A549 (cell line): ENCODE data around the gene FSD1. TPM values are rescaled to one million over a fixed set of nuclear protein-coding genes. Genes with fewer than 3 reads are reported as not detected.

ENCODE experiments used
- ATAC-seq, 2 experiments: fragments of 200-7000 bp in 1 of 2; fragments of >200 bp in 1 of 2; cut with Nextera tagmentation in 1 of 2; cut with Tn5 transposase in 1 of 2; 3 replicates each; pipeline versions ENCODE4 v1.8.0 to v1.9.1; 2018 to 2020; ENCODE audit warnings: mild to moderate bottlenecking in 1 of 2, moderate library complexity in 1 of 2
- CTCF ChIA-PET: fragments of 300-600 bp; sonication (Branson Sonifier 250); formaldehyde crosslinking; extraction: SDS; loops from one replicate; lab custom pipeline; 2021; ENCODE audit warnings: antibody characterized with exemption, inconsistent platforms; lab: Yijun Ruan, JAX
- POLR2A ChIA-PET: fragments of 350-600 bp; formaldehyde crosslinking; extraction: SDS; loops from one replicate; lab custom pipeline; 2021; ENCODE audit warnings: antibody characterized with exemption, inconsistent platforms; lab: Yijun Ruan, JAX
- DNase-seq, 2 experiments: peaks; one replicate each; pipeline versions ENCODE4 v3.0.0 to v3.0.0-alpha.2; 2011 to 2016; ENCODE audit warnings: low read depth in 1 of 2, low spot score in 1 of 2
- FAIRE-seq: peaks from 2 replicates; lab custom pipeline; 2011; peaks lifted over from hg19 to GRCh38; lab: Jason Lieb, UNC
- H3K27ac ChIP-seq, 2 experiments: fragments of >200 bp; sonication (Bioruptor Twin); formaldehyde crosslinking; 3 replicates each; pipeline ENCODE4 v1.5.1; 2016 to 2017
- H3K4me1 ChIP-seq: fragments of >200 bp; sonication (Bioruptor Twin); formaldehyde crosslinking; 3 replicates; pipeline ENCODE4 v1.6.1; 2016
- H3K4me2 ChIP-seq: fragments of >200 bp; sonication (Bioruptor Twin); formaldehyde crosslinking; 3 replicates; pipeline ENCODE4 v1.6.1; 2016
- H3K4me3 ChIP-seq: fragments of >200 bp; sonication (Bioruptor Twin); formaldehyde crosslinking; 3 replicates; pipeline ENCODE4 v1.5.1; 2016
- H3K9me3 ChIP-seq: fragments of >200 bp; sonication (Bioruptor Twin); formaldehyde crosslinking; 3 replicates; pipeline ENCODE4 v1.6.1; 2016
- CEBPB ChIP-seq, 2 experiments: fragments of >200 bp in 1 of 2; sonication (Bioruptor Twin) in 1 of 2; formaldehyde crosslinking in 1 of 2; IDR thresholded peaks; 2 replicates each; pipeline ENCODE4 v1.6.1; 2012 to 2016
- EHMT2 ChIP-seq: fragments of 200-600 bp; sonication (generic); IDR thresholded peaks from 2 replicates; pipeline ENCODE4 v1.6.1; 2016; ENCODE audit warnings: antibody characterized with exemption, low read depth, mild to moderate bottlenecking, moderate library complexity
- FOSB ChIP-seq: fragments of 250-450 bp; sonication (Bioruptor Pico); IDR thresholded peaks from 2 replicates; pipeline ENCODE4 v1.5.0; 2020; ENCODE audit warnings: mild to moderate bottlenecking, moderate library complexity
- GATA3 ChIP-seq: IDR thresholded peaks from 2 replicates; pipeline ENCODE4 v1.6.1; 2012; ENCODE audit warnings: borderline replicate concordance
- HDAC2 ChIP-seq: fragments of 200-600 bp; sonication (generic); IDR thresholded peaks from 2 replicates; pipeline ENCODE4 v1.6.1; 2016
- HOXA7 ChIP-seq: fragments of 250-450 bp; sonication (Bioruptor Pico); IDR thresholded peaks from 2 replicates; pipeline ENCODE4 v1.5.0; 2020; ENCODE audit warnings: mild to moderate bottlenecking, moderate library complexity
- HOXB13 ChIP-seq: fragments of 250-450 bp; sonication (Bioruptor Pico); IDR thresholded peaks from 2 replicates; pipeline ENCODE4 v1.5.0; 2020; ENCODE audit warnings: low read depth, mild to moderate bottlenecking, moderate library complexity
- JUNB ChIP-seq: fragments of >200 bp; sonication (Bioruptor Twin); formaldehyde crosslinking; IDR thresholded peaks from 2 replicates; pipeline ENCODE4 v1.6.1; 2016
- MAFK ChIP-seq: fragments of 450-650 bp; IDR thresholded peaks from 2 replicates; pipeline ENCODE4 v1.6.1; 2014; ENCODE audit not compliant: partially characterized antibody
- PHF8 ChIP-seq: fragments of 200-600 bp; sonication (generic); IDR thresholded peaks from 2 replicates; pipeline ENCODE4 v1.6.1; 2016; ENCODE audit warnings: low read depth, mild to moderate bottlenecking, antibody characterized with exemption, moderate library complexity, borderline replicate concordance
- RFX5 ChIP-seq: fragments of 450-650 bp; IDR thresholded peaks from 2 replicates; pipeline ENCODE4 v1.7.1; 2014; ENCODE audit warnings: antibody characterized with exemption, mild to moderate bottlenecking, moderate library complexity
- RNF2 ChIP-seq: fragments of 200-600 bp; sonication (generic); IDR thresholded peaks from 2 replicates; pipeline ENCODE4 v1.6.1; 2016; ENCODE audit warnings: low read depth, mild to moderate bottlenecking, antibody characterized with exemption, moderate library complexity, borderline replicate concordance
- SREBF2 ChIP-seq: fragments of 450-650 bp; IDR thresholded peaks from 2 replicates; pipeline ENCODE4 v1.6.1; 2014; ENCODE audit warnings: mild to moderate bottlenecking, moderate library complexity
- ZNF302 ChIP-seq: fragments of 250-450 bp; sonication (Bioruptor Pico); IDR thresholded peaks from 2 replicates; pipeline ENCODE4 v1.9.0; 2021; ENCODE audit warnings: inconsistent platforms, mild to moderate bottlenecking, moderate library complexity
- WGBS: methylation state at CpG from one replicate; pipeline ENCODE4 v1.1.6; 2017; ENCODE audit errors: missing lambda C conversion rate; 5-methylcytosine and 5-hydroxymethylcytosine counted together
- polyA plus RNA-seq, 4 experiments: library from polyadenylated mRNA; depleted of rRNA in 3 of 4; stranded (reverse); fragments of >200 nt; fragmentation: RNase III in 1 of 4; extraction: RNeasy Plus Mini Kit Qiagen cat#74134 plus additional on column Dnase treatment in 1 of 4; gene quantifications; 2 replicates in 3 of 4; 3 replicates in 1 of 4; pipeline ENCODE4 v1.2.3, GENCODE V29; 2011 to 2017
- TF ChIP-seq, protein P1 (sequence below): fragments of >200 bp; sonication (Bioruptor Twin); formaldehyde crosslinking; IDR thresholded peaks from 2 replicates; pipeline ENCODE4 v1.6.1; 2016
- TF ChIP-seq, protein P2 (sequence below): IDR thresholded peaks from 2 replicates; pipeline ENCODE4 v1.6.1; 2012
- TF ChIP-seq, protein P3 (sequence below): fragments of 450-650 bp; IDR thresholded peaks from 2 replicates; pipeline ENCODE4 v1.6.1; 2014; ENCODE audit warnings: antibody characterized with exemption
- TF ChIP-seq, protein P4 (sequence below): fragments of >200 bp; sonication (Bioruptor Twin); formaldehyde crosslinking; IDR thresholded peaks from 3 replicates; pipeline ENCODE4 v1.6.1; 2016
- TF ChIP-seq, protein P5 (sequence below): fragments of >200 bp; sonication (Bioruptor Twin); formaldehyde crosslinking; IDR thresholded peaks from 3 replicates; pipeline ENCODE4 v1.5.1; 2016

The FSD1 gene
- polyA plus RNA-seq, 2 of the 4 experiments (the other 2 are of a cell fraction) = 3.5 to 13.2 TPM

DNA sequence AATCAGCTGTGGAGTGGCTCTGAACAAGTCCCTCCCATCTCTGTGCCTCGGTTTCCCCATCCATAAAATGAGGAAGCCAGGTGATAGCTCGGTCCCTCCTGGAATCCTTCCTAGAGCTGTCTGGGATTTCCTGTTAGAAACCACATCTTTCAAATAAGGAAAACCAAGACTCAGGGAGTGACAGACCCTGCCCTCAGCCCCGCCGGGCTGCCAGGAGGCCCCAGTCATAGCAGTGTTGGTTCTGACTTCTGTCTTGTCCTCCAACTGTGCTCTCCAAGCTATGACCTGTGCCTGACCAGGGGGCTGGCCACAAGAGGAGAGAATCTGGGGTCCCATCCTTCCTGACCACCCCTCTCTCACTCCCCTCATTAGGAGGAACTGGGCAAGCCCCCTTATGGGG, 26.4 kb upstream of the FSD1 start:
- Histone ChIP-seq H3K4me3 (no peak overlapping the region), H3K4me1 (peaks cover 2% of the 10 kb centered on the region; the same call in 1 of the 3 replicates), H3K9me3 (no peaks in the 10 kb centered on the region)
- ATAC-seq = 0 out of 6 replicates have a peak, but pooled peaks of 1 of the 2 experiments have one; percentile 17
- POLR2A ChIA-PET = no interaction called here
- TF ChIP-seq, protein P1, sequence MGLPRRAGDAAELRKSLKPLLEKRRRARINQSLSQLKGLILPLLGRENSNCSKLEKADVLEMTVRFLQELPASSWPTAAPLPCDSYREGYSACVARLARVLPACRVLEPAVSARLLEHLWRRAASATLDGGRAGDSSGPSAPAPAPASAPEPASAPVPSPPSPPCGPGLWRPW = no peak
- TF ChIP-seq RNF2 = no peak
- TF ChIP-seq GATA3 = no peak
- TF ChIP-seq ZNF302 (CRISPR knock-in tag) = no peak
- TF ChIP-seq, all 56 proteins: peak for 0
- Histone ChIP-seq H3K27ac (no peak overlapping the region), H3K4me2 (no peak overlapping the region)
- WGBS = 20% methylated on average over 2 of the region's 4 CpGs
- CTCF ChIA-PET = interaction anchor here (0.6 to 5.0 kb wide), 3 partner anchors 11 to 105 kb away, joined by 4 to 35 read pairs (median 8); no protein-coding TSS in a partner anchor
- DNase-seq = no peak
- no peak for FAIRE-seq

DNA sequence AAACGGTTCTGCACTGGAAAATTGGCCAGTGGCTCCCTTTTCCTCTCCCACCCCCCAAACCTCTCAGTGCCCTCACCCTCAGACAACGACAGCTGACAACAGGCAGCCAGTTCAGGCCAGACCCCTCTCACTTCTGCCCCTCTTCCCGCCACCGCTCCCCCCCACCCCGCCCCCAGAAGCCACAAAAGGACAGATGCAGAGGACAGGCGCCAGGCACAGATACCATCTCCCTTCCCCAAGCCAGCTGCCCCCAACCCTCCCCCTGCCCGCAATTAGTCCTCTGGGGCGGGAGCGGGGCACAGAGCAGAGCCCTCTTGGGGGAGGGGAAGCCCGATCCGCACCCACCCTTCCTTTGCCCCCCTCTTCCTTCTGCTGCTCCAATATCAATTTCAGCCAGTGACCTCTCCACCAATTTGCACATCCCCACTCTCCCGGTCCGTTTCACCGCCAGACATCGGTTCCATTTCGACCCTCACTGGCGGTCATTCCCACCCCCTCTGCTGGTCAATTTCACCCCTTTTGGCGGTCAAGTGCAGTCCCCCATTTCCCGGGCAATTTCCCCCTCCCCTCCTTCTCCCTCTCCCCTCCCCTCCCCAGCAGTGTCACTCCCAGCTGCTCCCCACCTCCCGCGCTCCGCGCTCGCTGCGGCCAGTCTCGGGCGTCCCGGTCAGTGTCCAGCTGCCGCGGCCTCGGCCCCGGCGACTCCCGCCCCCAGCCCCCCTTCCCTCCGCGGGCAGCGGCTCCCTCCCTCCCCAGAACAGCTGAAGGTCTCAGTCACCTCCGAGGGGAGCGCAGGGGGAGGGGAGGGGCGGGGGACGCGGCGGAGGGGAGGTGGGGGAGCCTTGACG, 25.8 kb upstream of the FSD1 start, which contains the start of gene SHD:
TSS of gene SHD (plus strand) at position 848 of the 848 bp plus-strand sequence. CDS start 798 bp downstream, outside the sequence.
- ChIA-PET POLR2A (no interaction called here), CTCF (interaction anchor here (0.6 to 5.0 kb wide), 4 partner anchors 12 to 106 kb away, joined by 4 to 35 read pairs (median 6); no protein-coding TSS in a partner anchor)
- Histone ChIP-seq H3K9me3 (no peaks in the 10 kb centered on the region), H3K4me1 (peaks cover 2% of the 10 kb centered on the region; the same call in 1 of the 3 replicates), H3K4me2 (peak within 1 kb of the TSS; percentile 95), H3K4me3 (peak within 1 kb of the TSS; percentile 47), H3K27ac (peak within 1 kb of the TSS in 1 of 2 experiments; percentile 67; a peak in 3 of 6 replicates)
- DNase-seq (no peak), FAIRE-seq (no peak), ATAC-seq (peak; percentile 36 to 48; a peak in 2 of 6 replicates)
- no peak for TF ChIP-seq HOXB13 (CRISPR knock-in tag)
- TF ChIP-seq JUNB = no peak
- TF ChIP-seq, protein P2, sequence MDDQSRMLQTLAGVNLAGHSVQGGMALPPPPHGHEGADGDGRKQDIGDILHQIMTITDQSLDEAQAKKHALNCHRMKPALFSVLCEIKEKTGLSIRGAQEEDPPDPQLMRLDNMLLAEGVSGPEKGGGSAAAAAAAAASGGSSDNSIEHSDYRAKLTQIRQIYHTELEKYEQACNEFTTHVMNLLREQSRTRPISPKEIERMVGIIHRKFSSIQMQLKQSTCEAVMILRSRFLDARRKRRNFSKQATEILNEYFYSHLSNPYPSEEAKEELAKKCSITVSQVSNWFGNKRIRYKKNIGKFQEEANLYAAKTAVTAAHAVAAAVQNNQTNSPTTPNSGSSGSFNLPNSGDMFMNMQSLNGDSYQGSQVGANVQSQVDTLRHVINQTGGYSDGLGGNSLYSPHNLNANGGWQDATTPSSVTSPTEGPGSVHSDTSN = no peak
- TF ChIP-seq RNF2 = no peak
- TF ChIP-seq, protein P3, sequence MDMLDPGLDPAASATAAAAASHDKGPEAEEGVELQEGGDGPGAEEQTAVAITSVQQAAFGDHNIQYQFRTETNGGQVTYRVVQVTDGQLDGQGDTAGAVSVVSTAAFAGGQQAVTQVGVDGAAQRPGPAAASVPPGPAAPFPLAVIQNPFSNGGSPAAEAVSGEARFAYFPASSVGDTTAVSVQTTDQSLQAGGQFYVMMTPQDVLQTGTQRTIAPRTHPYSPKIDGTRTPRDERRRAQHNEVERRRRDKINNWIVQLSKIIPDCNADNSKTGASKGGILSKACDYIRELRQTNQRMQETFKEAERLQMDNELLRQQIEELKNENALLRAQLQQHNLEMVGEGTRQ = no peak
- TF ChIP-seq EHMT2 = no peak
- TF ChIP-seq, protein P4, sequence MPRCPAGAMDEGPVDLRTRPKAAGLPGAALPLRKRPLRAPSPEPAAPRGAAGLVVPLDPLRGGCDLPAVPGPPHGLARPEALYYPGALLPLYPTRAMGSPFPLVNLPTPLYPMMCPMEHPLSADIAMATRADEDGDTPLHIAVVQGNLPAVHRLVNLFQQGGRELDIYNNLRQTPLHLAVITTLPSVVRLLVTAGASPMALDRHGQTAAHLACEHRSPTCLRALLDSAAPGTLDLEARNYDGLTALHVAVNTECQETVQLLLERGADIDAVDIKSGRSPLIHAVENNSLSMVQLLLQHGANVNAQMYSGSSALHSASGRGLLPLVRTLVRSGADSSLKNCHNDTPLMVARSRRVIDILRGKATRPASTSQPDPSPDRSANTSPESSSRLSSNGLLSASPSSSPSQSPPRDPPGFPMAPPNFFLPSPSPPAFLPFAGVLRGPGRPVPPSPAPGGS = no peak
- TF ChIP-seq MAFK = no peak
- TF ChIP-seq PHF8 = no peak
- TF ChIP-seq HDAC2 = no peak
- TF ChIP-seq, protein P5, sequence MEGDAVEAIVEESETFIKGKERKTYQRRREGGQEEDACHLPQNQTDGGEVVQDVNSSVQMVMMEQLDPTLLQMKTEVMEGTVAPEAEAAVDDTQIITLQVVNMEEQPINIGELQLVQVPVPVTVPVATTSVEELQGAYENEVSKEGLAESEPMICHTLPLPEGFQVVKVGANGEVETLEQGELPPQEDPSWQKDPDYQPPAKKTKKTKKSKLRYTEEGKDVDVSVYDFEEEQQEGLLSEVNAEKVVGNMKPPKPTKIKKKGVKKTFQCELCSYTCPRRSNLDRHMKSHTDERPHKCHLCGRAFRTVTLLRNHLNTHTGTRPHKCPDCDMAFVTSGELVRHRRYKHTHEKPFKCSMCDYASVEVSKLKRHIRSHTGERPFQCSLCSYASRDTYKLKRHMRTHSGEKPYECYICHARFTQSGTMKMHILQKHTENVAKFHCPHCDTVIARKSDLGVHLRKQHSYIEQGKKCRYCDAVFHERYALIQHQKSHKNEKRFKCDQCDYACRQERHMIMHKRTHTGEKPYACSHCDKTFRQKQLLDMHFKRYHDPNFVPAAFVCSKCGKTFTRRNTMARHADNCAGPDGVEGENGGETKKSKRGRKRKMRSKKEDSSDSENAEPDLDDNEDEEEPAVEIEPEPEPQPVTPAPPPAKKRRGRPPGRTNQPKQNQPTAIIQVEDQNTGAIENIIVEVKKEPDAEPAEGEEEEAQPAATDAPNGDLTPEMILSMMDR = no peak
- TF ChIP-seq FOSB (CRISPR knock-in tag) = no peak
- no peak for TF ChIP-seq RFX5
- no peak for TF ChIP-seq CEBPB (IDR thresholded peaks at IDR 0.05)
- TF ChIP-seq SREBF2 = no peak
- TF ChIP-seq HOXA7 (CRISPR knock-in tag) = no peak
- WGBS = 23% methylated on average over 12 of the region's 44 CpGs
